ENCODE results near the gene ERCC1. TPM values are rescaled to one million over a fixed set of nuclear protein-coding genes. Genes with fewer than 3 reads are reported as not detected.

Gene ERCC1
- polyA plus RNA-seq, 2 of the 4 experiments (the other 2 are of a cell fraction), result 81.7 to 93.0 TPM

- TF ChIP-seq JUN (IDR thresholded peaks at IDR 0.05) (peak; percentile 96 to 99), POLR2A (IDR thresholded peaks at IDR 0.05; ENCODE audit: low read length) (no peak), TP53 (CRISPR knock-in tag; IDR thresholded peaks at IDR 0.05) (0 out of 2 replicates have a peak, but pooled peaks have one; percentile 90), NPAS2 (CRISPR knock-in tag; IDR thresholded peaks at IDR 0.05; ENCODE audit: borderline replicate concordance) (peak; percentile 90), TFCP2L1 (CRISPR knock-in tag; IDR thresholded peaks at IDR 0.05) (peak; percentile 87), NR3C1 (IDR thresholded peaks at IDR 0.05) (no peak), CHD4 (IDR thresholded peaks at IDR 0.05; ENCODE audit: borderline replicate concordance) (no peak), ZFP36 (IDR thresholded peaks at IDR 0.05; ENCODE audit: borderline replicate concordance, partially characterized antibody) (no peak), EHF (CRISPR knock-in tag; IDR thresholded peaks at IDR 0.05) (peak; percentile 77), EP300 (IDR thresholded peaks at IDR 0.05) (peak; percentile 77 to 92; a peak in 4 of 5 replicates), HDAC2 (IDR thresholded peaks at IDR 0.05) (no peak), ATOH8 (CRISPR knock-in tag; IDR thresholded peaks at IDR 0.05; ENCODE audit: low read depth) (peak; percentile 60; the same call in 1 of the 2 replicates), RCOR1 (IDR thresholded peaks at IDR 0.05; ENCODE audit: low read depth, low read length) (no peak), CBX8 (IDR thresholded peaks at IDR 0.05) (no peak), CHD2 (IDR thresholded peaks at IDR 0.05; ENCODE audit: low read length, partially characterized antibody) (peak; percentile 54), ZNF302 (CRISPR knock-in tag; IDR thresholded peaks at IDR 0.05) (no peak), NFE2L2 (conservative IDR thresholded peaks at IDR 0.05; ENCODE audit: low read length) (peak; percentile 35), BHLHE40 (IDR thresholded peaks at IDR 0.05; ENCODE audit: low read depth, low read length) (peak; percentile 93), HMGXB4 (CRISPR knock-in tag; IDR thresholded peaks at IDR 0.05; ENCODE audit: borderline replicate concordance) (no peak), KDM1A (IDR thresholded peaks at IDR 0.05; ENCODE audit: low read depth) (no peak), SREBF2 (IDR thresholded peaks at IDR 0.05) (no peak), EHMT2 (IDR thresholded peaks at IDR 0.05; ENCODE audit: low read depth) (no peak), POLR2AphosphoS2 (conservative IDR thresholded peaks at IDR 0.05; ENCODE audit: low read length) (no peak), FOXS1 (CRISPR knock-in tag; IDR thresholded peaks at IDR 0.05) (no peak; the same call in none of the 2 replicates), BCL3 (IDR thresholded peaks at IDR 0.05) (peak; percentile 94), ESRRA (IDR thresholded peaks at IDR 0.05; ENCODE audit: borderline replicate concordance, low read length) (no peak), FOSL2 (IDR thresholded peaks at IDR 0.05) (peak; percentile 97), FOSL2 (CRISPR knock-in tag; IDR thresholded peaks at IDR 0.05) (peak; percentile 100)
Observed at GRCh38 chr19:45455707-45456499, 32.2 kb upstream of the ERCC1 start (continued).

Measured in A549 (cell line).